ENCODE data around the gene SEC14L1. TPM values are rescaled to one million over a fixed set of nuclear protein-coding genes. Genes with fewer than 3 reads are reported as not detected.
A peak's percentile ranks its signal among the peaks of the same experiment; 100 is the strongest.

The SEC14L1 gene
- total and polyA plus RNA-seq, 2 experiments from 2014 or later = 52.9 to 71.4 TPM

DNA sequence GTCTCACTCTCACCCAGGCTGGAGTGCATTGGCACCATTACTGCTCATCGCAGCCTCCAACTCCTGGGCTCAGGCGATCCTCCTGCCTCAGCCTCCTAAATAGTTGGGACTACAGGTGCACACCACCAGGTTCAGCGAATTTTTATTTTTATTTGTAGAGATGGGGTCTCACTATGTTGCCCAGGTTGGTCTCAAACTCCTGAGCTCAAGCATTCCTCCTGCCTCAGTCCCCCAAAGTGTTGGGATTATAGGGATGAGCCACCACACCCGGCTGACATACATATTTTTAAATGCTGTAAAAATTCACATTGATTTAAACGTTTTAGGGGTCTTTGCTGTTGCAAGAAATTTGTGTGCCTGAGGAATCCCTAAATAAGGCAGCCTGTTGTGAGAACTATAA, 24.8 kb upstream of the SEC14L1 start:
- Histone ChIP-seq H3K4me2 (no peak overlapping the region), H3K9me3 (ENCODE audit: low read depth) (no peaks in the 10 kb centered on the region), H3K27ac (no peak overlapping the region), H3K4me3 (no peak overlapping the region), H3K27me3 (no peaks in the 10 kb centered on the region), H3K4me1 (ENCODE audit: insufficient read depth) (peaks cover 29% of the 10 kb centered on the region), H3K36me3 (replicated peaks; ENCODE audit: insufficient read depth, low read depth) (no peaks in the 10 kb centered on the region), H4K20me1 (ENCODE audit: insufficient read depth, poor library complexity, severe bottlenecking) (no peaks in the 10 kb centered on the region), H3K9me2 (replicated peaks; ENCODE audit: insufficient read depth) (no peaks in the 10 kb centered on the region), H2AFZ (no peak overlapping the region), H3K79me2 (no peaks in the 10 kb centered on the region)
- WGBS (ENCODE audit: low lambda C conversion rate, missing lambda C conversion rate) = 86% methylated on average over 5 of the region's 5 CpGs
- DNase-seq (ENCODE audit: low spot score) = no peak
- TF ChIP-seq EZH2phosphoT487 (IDR thresholded peaks at IDR 0.05; ENCODE audit: low read depth, severe bottlenecking, unreplicated experiment) = no peak

DNA sequence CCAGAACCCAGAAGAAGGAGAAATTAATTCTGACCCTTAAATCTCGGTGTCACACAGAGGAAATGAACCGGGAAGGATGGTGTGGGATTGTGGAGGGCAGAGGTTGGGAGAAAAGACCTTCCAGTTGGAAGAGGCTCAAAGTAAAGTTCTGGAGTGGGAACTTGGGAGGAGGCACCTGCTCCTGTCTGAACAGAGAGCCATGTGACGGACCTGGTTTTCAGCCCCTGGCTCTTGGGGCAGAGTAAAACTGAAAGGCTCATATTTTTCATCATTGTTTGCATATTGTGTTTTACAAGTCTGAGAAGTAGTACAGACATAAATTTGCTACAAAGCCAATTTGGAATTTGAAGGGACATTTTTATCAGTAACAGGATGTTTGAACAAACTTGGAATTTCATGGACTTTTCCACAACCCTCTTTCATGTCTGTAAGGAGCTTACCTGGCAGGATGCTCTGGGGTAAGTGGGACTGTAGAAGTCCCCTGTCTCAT, 24.4 kb upstream of the SEC14L1 start:
- H3K4me2 ChIP-seq = no peak overlapping the region
- WGBS (ENCODE audit: low lambda C conversion rate, missing lambda C conversion rate) = 80% methylated on average over 3 of the region's 3 CpGs

DNA sequence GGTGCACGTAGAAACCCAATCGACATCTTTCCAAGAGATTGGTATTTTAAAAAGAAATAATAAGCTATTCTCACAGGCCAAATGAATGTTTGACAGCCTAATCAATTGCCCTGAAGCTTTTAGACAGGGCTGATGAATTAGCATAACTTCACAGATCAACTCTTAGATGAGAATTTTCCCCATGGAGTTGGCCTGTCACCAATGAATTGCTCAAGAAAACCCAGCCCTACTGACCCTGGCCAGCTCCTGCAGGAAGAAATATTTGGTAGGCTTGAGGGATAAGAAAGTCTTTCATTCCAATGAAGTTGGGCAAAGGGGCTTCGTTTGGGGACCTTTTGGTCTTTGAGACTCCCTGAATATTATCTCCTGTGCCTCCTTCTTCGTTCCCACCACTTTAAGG, 23.4 kb upstream of the SEC14L1 start:
- DNase-seq (ENCODE audit: low spot score) = no peak
- no peaks in the 10 kb centered on the region for H3K9me3 ChIP-seq (ENCODE audit: low read depth)
- H3K27ac ChIP-seq = no peak overlapping the region
- H3K4me2 ChIP-seq = no peak overlapping the region
- TF ChIP-seq EZH2phosphoT487 (IDR thresholded peaks at IDR 0.05; ENCODE audit: low read depth, severe bottlenecking, unreplicated experiment) = no peak
- TF ChIP-seq CTCF (IDR thresholded peaks at IDR 0.05; ENCODE audit: poor library complexity) = no peak
- no peak for TF ChIP-seq EZH2 (IDR thresholded peaks at IDR 0.05; ENCODE audit: borderline replicate concordance)
- no peaks in the 10 kb centered on the region for H4K20me1 ChIP-seq (ENCODE audit: insufficient read depth, poor library complexity, severe bottlenecking)
- no peaks in the 10 kb centered on the region for H3K36me3 ChIP-seq (replicated peaks; ENCODE audit: insufficient read depth, low read depth)
- H3K79me2 ChIP-seq = no peaks in the 10 kb centered on the region
- WGBS (ENCODE audit: low lambda C conversion rate, missing lambda C conversion rate) = 97% methylated on average over 4 of the region's 4 CpGs
- H2AFZ ChIP-seq = no peak overlapping the region
- no peak overlapping the region for H3K4me3 ChIP-seq
- no peaks in the 10 kb centered on the region for H3K9me2 ChIP-seq (replicated peaks; ENCODE audit: insufficient read depth)
- peaks cover 27% of the 10 kb centered on the region for H3K4me1 ChIP-seq (ENCODE audit: insufficient read depth)
- no peaks in the 10 kb centered on the region for H3K27me3 ChIP-seq

More for the DNA sequence above, 24.4 kb upstream of the SEC14L1 start:
- H3K9me2 ChIP-seq (replicated peaks; ENCODE audit: insufficient read depth) = no peaks in the 10 kb centered on the region
- H3K9me3 ChIP-seq (ENCODE audit: low read depth) = no peaks in the 10 kb centered on the region
- H3K27me3 ChIP-seq = no peaks in the 10 kb centered on the region
- no peaks in the 10 kb centered on the region for H4K20me1 ChIP-seq (ENCODE audit: insufficient read depth, poor library complexity, severe bottlenecking)
- no peak for TF ChIP-seq EZH2phosphoT487 (IDR thresholded peaks at IDR 0.05; ENCODE audit: low read depth, severe bottlenecking, unreplicated experiment)
- no peak for TF ChIP-seq EZH2 (IDR thresholded peaks at IDR 0.05; ENCODE audit: borderline replicate concordance)
- no peak for TF ChIP-seq CTCF (IDR thresholded peaks at IDR 0.05; ENCODE audit: poor library complexity)
- H2AFZ ChIP-seq = no peak overlapping the region
- no peak for DNase-seq (ENCODE audit: low spot score)
- no peaks in the 10 kb centered on the region for H3K36me3 ChIP-seq (replicated peaks; ENCODE audit: insufficient read depth, low read depth)
- H3K79me2 ChIP-seq = no peaks in the 10 kb centered on the region
- H3K4me1 ChIP-seq (ENCODE audit: insufficient read depth) = peaks cover 31% of the 10 kb centered on the region
- H3K4me3 ChIP-seq = no peak overlapping the region
- H3K27ac ChIP-seq = no peak overlapping the region

- H2AFZ ChIP-seq = no peak overlapping the region
- H4K20me1 ChIP-seq (ENCODE audit: insufficient read depth, poor library complexity, severe bottlenecking) = no peaks in the 10 kb centered on the region
- H3K4me1 ChIP-seq (ENCODE audit: insufficient read depth) = peaks cover 27% of the 10 kb centered on the region
- H3K4me2 ChIP-seq = no peak overlapping the region
- no peak overlapping the region for H3K4me3 ChIP-seq
- no peak for TF ChIP-seq EZH2 (IDR thresholded peaks at IDR 0.05; ENCODE audit: borderline replicate concordance)
- TF ChIP-seq EZH2phosphoT487 (IDR thresholded peaks at IDR 0.05; ENCODE audit: low read depth, severe bottlenecking, unreplicated experiment) = no peak
- no peak for TF ChIP-seq CTCF (IDR thresholded peaks at IDR 0.05; ENCODE audit: poor library complexity)
- H3K9me3 ChIP-seq (ENCODE audit: low read depth) = no peaks in the 10 kb centered on the region
- no peaks in the 10 kb centered on the region for H3K9me2 ChIP-seq (replicated peaks; ENCODE audit: insufficient read depth)
- DNase-seq (ENCODE audit: low spot score) = no peak
- peak overlapping the region; percentile 16 for H3K27ac ChIP-seq
- H3K79me2 ChIP-seq = no peaks in the 10 kb centered on the region
- WGBS (ENCODE audit: low lambda C conversion rate, missing lambda C conversion rate) = 76% methylated on average over 18 of the region's 18 CpGs
- H3K27me3 ChIP-seq = no peaks in the 10 kb centered on the region
- no peaks in the 10 kb centered on the region for H3K36me3 ChIP-seq (replicated peaks; ENCODE audit: insufficient read depth, low read depth)
These were observed 22.4 kb upstream of the SEC14L1 start for GRCh38 chr17:77118251-77118928.

Measured in hepatocyte (in vitro differentiated cells).